ENCODE data around the gene PARPBP.

DNA sequence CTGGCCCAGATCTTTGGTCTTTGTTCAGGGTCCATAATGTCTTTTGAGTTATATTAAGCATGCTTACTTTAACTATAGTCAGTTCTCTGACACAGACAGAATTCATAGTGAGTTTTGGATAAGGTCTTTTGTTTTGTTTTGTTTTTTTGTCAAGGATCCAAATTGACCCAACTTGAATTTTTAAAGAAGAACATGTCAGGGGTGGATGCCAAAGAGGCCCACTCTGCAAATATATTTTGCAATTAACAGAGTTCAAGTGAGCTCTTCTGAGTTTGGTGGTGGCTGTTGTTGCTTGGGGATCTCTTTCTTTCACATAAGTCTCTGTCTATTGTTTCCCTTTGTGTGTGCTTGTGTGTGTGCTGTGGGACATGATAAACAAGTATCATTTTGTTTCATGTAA lies 112.1 kb downstream of the PARPBP start:
- TF ChIP-seq POLR2AphosphoS5 (IDR thresholded peaks at IDR 0.05; ENCODE audit: low read depth, low read length) (no peak), TAF1 (IDR thresholded peaks at IDR 0.05; ENCODE audit: borderline replicate concordance, insufficient read depth, low read length) (no peak), SIN3A (IDR thresholded peaks at IDR 0.05; ENCODE audit: borderline replicate concordance, insufficient read depth, low read length) (no peak), FOXP2 (optimal IDR thresholded peaks at IDR 0.05; ENCODE audit: borderline replicate concordance, extremely low read depth, extremely low read length, insufficient read depth) (no peak)
- TF ChIP-seq, protein P1, sequence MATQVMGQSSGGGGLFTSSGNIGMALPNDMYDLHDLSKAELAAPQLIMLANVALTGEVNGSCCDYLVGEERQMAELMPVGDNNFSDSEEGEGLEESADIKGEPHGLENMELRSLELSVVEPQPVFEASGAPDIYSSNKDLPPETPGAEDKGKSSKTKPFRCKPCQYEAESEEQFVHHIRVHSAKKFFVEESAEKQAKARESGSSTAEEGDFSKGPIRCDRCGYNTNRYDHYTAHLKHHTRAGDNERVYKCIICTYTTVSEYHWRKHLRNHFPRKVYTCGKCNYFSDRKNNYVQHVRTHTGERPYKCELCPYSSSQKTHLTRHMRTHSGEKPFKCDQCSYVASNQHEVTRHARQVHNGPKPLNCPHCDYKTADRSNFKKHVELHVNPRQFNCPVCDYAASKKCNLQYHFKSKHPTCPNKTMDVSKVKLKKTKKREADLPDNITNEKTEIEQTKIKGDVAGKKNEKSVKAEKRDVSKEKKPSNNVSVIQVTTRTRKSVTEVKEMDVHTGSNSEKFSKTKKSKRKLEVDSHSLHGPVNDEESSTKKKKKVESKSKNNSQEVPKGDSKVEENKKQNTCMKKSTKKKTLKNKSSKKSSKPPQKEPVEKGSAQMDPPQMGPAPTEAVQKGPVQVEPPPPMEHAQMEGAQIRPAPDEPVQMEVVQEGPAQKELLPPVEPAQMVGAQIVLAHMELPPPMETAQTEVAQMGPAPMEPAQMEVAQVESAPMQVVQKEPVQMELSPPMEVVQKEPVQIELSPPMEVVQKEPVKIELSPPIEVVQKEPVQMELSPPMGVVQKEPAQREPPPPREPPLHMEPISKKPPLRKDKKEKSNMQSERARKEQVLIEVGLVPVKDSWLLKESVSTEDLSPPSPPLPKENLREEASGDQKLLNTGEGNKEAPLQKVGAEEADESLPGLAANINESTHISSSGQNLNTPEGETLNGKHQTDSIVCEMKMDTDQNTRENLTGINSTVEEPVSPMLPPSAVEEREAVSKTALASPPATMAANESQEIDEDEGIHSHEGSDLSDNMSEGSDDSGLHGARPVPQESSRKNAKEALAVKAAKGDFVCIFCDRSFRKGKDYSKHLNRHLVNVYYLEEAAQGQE (IDR thresholded peaks at IDR 0.05; ENCODE audit: insufficient read depth in 1 of 2, low read depth in 2 of 2, low read length in 2 of 2): no peak

All from PFSK-1 (cell line).